Coronary artery (tissue), 2 donors: Measurements from ENCODE around the gene IRF1.

Source experiments
- DNase-seq: peaks from one replicate; pipeline ENCODE4 v3.0.0-alpha.2; 2017; ENCODE audit warnings: low spot score
- H3K27ac ChIP-seq, 2 donors: fragments of 200-600 bp; sonication (generic); one replicate each; pipeline ENCODE4 v1.5.1; 2016 to 2019
- H3K4me3 ChIP-seq: fragments of 200-600 bp; sonication (generic); 2 replicates; pipeline ENCODE4 v1.5.1; 2016; ENCODE audit warnings: mild to moderate bottlenecking, moderate library complexity
- CTCF ChIP-seq: fragments of 200-600 bp; sonication (generic); IDR thresholded peaks from one replicate; pipeline ENCODE4 v1.5.1; 2019; ENCODE audit warnings: antibody characterized with exemption

Gene IRF1

GRCh38 chr5:132458651-132459030 is 31.9 kb downstream of the IRF1 start:
- Histone ChIP-seq H3K27ac (peak overlapping the region in 1 of 2 donors; percentile 45), H3K4me3 (no peak overlapping the region)
- TF ChIP-seq CTCF, result no peak
- DNase-seq, result no peak

- Histone ChIP-seq H3K4me3 (no peak overlapping the region), H3K27ac (no peak overlapping the region)
- TF ChIP-seq CTCF, result no peak
- no peak for DNase-seq
Measured at GRCh38 chr5:132458226-132458560, 32.4 kb downstream of the IRF1 start.

DNA sequence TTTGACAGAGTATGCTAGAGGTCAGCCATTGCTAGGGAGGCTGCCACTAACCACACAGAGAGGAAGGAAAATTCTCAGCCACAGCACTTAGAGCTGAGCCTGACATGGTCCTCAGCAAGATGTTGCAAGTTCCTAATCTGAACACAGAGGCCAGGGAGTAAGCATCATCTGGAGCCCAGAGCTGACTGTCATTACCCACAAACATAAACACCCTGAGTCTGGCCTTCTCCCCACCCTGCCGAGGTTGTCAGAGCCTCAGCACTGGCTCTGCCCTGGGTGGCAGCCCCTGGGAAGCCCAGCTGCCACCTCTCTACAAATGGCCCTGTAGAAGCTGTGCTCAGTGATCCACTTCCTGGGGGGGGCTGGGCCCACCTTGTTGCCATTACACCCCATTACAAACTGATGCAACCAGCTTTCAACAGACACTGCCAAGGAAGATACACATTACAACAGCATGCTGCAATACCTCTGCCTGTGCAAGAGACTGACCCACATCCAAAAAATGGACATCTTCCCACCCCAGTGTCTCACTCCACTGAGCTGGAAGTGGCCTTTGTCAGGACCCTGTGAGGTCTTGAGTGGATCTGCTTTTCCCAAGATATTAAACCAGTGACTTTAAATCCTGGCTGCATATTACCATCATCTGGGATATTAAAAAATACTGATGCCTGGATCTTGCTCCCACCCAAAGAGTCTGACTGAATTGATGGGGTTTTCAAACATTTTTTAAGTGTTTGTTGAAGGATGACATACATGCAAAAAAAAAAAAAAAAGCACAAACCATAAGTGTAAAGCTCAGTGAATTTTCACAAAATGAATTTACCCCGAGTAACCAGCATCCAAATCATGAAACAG is 33.0 kb downstream of the IRF1 start:
- peak overlapping the region in 1 of 2 donors; percentile 83 for H3K27ac ChIP-seq
- DNase-seq, result no peak
- H3K4me3 ChIP-seq, result no peak overlapping the region
- TF ChIP-seq CTCF, result no peak

DNA sequence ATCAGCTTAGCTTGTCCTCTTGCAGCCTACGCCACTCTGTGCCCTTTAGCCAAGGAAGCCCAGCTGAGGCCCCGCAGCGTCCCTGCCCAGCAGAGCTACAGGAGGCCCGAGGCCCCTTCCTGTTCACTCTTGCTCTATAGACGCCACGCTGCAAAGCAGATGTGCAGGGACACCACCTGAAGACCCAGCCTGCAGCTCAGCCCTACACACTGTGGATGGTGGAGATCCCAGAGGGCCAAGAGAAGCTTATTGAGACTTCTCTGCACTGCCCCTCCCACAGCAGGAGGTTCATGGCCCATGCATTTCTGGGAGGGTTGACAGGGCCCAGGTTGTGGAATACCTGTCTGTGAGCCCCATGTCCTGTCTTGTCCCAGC is 33.6 kb downstream of the IRF1 start:
- Histone ChIP-seq H3K27ac (peak overlapping the region; percentile 9 to 83), H3K4me3 (no peak overlapping the region)
- no peak for DNase-seq
- no peak for TF ChIP-seq CTCF

GRCh38 chr5:132456296-132456986 is 34.1 kb downstream of the IRF1 start:
- peak overlapping the region; percentile 9 to 83 for H3K27ac ChIP-seq
- no peak overlapping the region for H3K4me3 ChIP-seq
- no peak for TF ChIP-seq CTCF
- no peak for DNase-seq

GRCh38 chr5:132455614-132456115 is 34.9 kb downstream of the IRF1 start:
- DNase-seq, result no peak
- Histone ChIP-seq H3K27ac (peak overlapping the region; percentile 9 to 83), H3K4me3 (no peak overlapping the region)
- no peak for TF ChIP-seq CTCF
